NT2/D1 (cell line): ENCODE data around the gene ELL3.

ENCODE experiments used
- DNase-seq: peaks from one replicate; pipeline ENCODE4 v3.0.0-alpha.2; 2011; ENCODE audit warnings: low read depth, low spot score
- H3K27me3 ChIP-seq: 2 replicates; pipeline ENCODE4 v1.6.0; 2011; ENCODE audit warnings: mild to moderate bottlenecking; ENCODE audit not compliant: insufficient read length, insufficient read depth
- H3K36me3 ChIP-seq: 2 replicates; pipeline ENCODE4 v1.6.1; 2011; ENCODE audit warnings: mild to moderate bottlenecking, low read length, mixed read lengths; ENCODE audit not compliant: insufficient read depth, insufficient read length
- H3K4me1 ChIP-seq: 2 replicates; pipeline ENCODE4 v1.5.1; 2011; ENCODE audit not compliant: insufficient read depth, insufficient read length
- H3K4me3 ChIP-seq: 2 replicates; pipeline ENCODE4 v1.5.1; 2011; ENCODE audit warnings: low read depth; ENCODE audit not compliant: insufficient read length
- H3K9ac ChIP-seq: 2 replicates; pipeline ENCODE4 v1.6.0; 2011; ENCODE audit warnings: low read depth; ENCODE audit not compliant: insufficient read length
- H3K9me3 ChIP-seq: 2 replicates; pipeline ENCODE4 v1.5.1; 2011; ENCODE audit warnings: mild to moderate bottlenecking, low read length; ENCODE audit not compliant: insufficient read depth
- SUZ12 ChIP-seq: IDR thresholded peaks from 2 replicates; pipeline ENCODE4 v1.6.1; 2011; ENCODE audit not compliant: insufficient read length, insufficient read depth; ENCODE audit errors: extremely low read depth
- YY1 ChIP-seq: IDR thresholded peaks from 2 replicates; pipeline ENCODE4 v1.6.1; 2011; ENCODE audit not compliant: insufficient read length, insufficient read depth
- ZNF274 ChIP-seq: IDR thresholded peaks from 2 replicates; pipeline ENCODE4 v1.6.1; 2011; ENCODE audit warnings: mild to moderate bottlenecking, low read depth, low read length

Gene ELL3

GRCh38 chr15:43795197-43795596 lies 18.4 kb upstream of the ELL3 start:
- peaks cover 9% of the 10 kb centered on the region for H3K4me1 ChIP-seq
- TF ChIP-seq YY1 (no peak), ZNF274 (no peak), SUZ12 (no peak)
- peaks cover 63% of the 10 kb centered on the region for H3K36me3 ChIP-seq
- no peak overlapping the region for H3K9ac ChIP-seq
- H3K9me3 ChIP-seq, result no peaks in the 10 kb centered on the region
- H3K4me3 ChIP-seq, result no peak overlapping the region
- no peaks in the 10 kb centered on the region for H3K27me3 ChIP-seq
- no peak for DNase-seq

- Histone ChIP-seq H3K9me3 (no peaks in the 10 kb centered on the region), H3K4me1 (peaks cover 9% of the 10 kb centered on the region), H3K4me3 (peak overlapping the region; percentile 8), H3K36me3 (peaks cover 56% of the 10 kb centered on the region), H3K9ac (no peak overlapping the region), H3K27me3 (no peaks in the 10 kb centered on the region)
- no peak for DNase-seq
- TF ChIP-seq SUZ12, result no peak
- TF ChIP-seq YY1, result no peak
- no peak for TF ChIP-seq ZNF274
These were observed 17.7 kb upstream of the ELL3 start for GRCh38 chr15:43794269-43795037.

- H3K4me3 ChIP-seq, result peak overlapping the region; percentile 92
- H3K27me3 ChIP-seq, result no peaks in the 10 kb centered on the region
- H3K9me3 ChIP-seq, result no peaks in the 10 kb centered on the region
- DNase-seq, result no peak
- H3K4me1 ChIP-seq, result peaks cover 9% of the 10 kb centered on the region
- no peak for TF ChIP-seq YY1
- no peak for TF ChIP-seq ZNF274
- TF ChIP-seq SUZ12, result no peak
- peak overlapping the region; percentile 97 for H3K9ac ChIP-seq
- H3K36me3 ChIP-seq, result peaks cover 48% of the 10 kb centered on the region
These were observed 16.9 kb upstream of the ELL3 start for GRCh38 chr15:43793647-43794046.

GRCh38 chr15:43792761-43793476 lies 16.2 kb upstream of the ELL3 start:
- Histone ChIP-seq H3K27me3 (no peaks in the 10 kb centered on the region), H3K4me3 (peak overlapping the region; percentile 92), H3K9me3 (no peaks in the 10 kb centered on the region), H3K36me3 (peaks cover 45% of the 10 kb centered on the region), H3K9ac (peak overlapping the region; percentile 97), H3K4me1 (peaks cover 9% of the 10 kb centered on the region)
- TF ChIP-seq SUZ12, result no peak
- TF ChIP-seq YY1, result no peak
- TF ChIP-seq ZNF274, result no peak
- no peak for DNase-seq

- Histone ChIP-seq H3K4me3 (peak within 1 kb of the TSS; percentile 92), H3K4me1 (peaks cover 9% of the 10 kb centered on the region)
- peak; percentile 97 for DNase-seq
These were observed 15.4 kb upstream of the ELL3 start, which contains the start of gene SERF2 for GRCh38 chr15:43791993-43792760. SERF2 (plus strand) TSS chr15:43792320; CDS start chr15:43792377, 57 bp downstream.

GRCh38 chr15:43789409-43789808 lies 12.6 kb upstream of the ELL3 start:
- peaks cover 4% of the 10 kb centered on the region for H3K4me1 ChIP-seq
- no peaks in the 10 kb centered on the region for H3K27me3 ChIP-seq
- TF ChIP-seq YY1 (no peak), ZNF274 (no peak), SUZ12 (no peak)
- no peak overlapping the region for H3K9ac ChIP-seq
- H3K36me3 ChIP-seq, result peaks cover 17% of the 10 kb centered on the region
- DNase-seq, result no peak
- H3K4me3 ChIP-seq, result no peak overlapping the region
- H3K9me3 ChIP-seq, result no peaks in the 10 kb centered on the region

More at GRCh38 chr15:43791993-43792760, 15.4 kb upstream of the ELL3 start, which contains the start of gene SERF2:
- H3K9ac ChIP-seq, result peak within 1 kb of the TSS; percentile 97
- TF ChIP-seq ZNF274 (no peak), YY1 (no peak), SUZ12 (no peak)
- no peaks in the 10 kb centered on the region for H3K27me3 ChIP-seq
- peaks cover 44% of the 10 kb centered on the region for H3K36me3 ChIP-seq
- no peaks in the 10 kb centered on the region for H3K9me3 ChIP-seq
